HK-2 (cell line): ENCODE results near the gene PSMB11.

Source experiments
- DNase-seq: peaks from one replicate; pipeline ENCODE4 v3.0.0-alpha.2; 2018; ENCODE audit not compliant: unreplicated experiment

The PSMB11 gene

DNA sequence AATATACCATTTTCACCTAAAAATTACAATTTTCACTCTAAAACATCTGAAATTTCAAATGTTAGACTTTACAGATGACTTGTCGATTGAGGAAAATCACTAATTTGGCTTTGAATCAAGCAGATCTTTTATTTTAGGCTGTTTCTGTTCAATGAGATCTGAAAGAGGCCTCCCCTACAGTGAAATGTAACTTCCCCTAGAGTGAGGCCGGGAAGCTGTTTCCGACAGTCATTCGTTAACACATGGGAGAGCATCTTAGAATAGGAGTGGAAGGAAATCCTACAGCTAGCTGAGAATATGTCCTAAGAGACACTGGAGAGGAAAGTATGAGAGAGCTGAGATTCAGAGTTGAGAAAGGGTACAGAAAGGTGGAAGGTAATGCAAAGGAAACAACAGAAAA, 26.4 kb upstream of the PSMB11 start:
- DNase-seq: no peak

DNA sequence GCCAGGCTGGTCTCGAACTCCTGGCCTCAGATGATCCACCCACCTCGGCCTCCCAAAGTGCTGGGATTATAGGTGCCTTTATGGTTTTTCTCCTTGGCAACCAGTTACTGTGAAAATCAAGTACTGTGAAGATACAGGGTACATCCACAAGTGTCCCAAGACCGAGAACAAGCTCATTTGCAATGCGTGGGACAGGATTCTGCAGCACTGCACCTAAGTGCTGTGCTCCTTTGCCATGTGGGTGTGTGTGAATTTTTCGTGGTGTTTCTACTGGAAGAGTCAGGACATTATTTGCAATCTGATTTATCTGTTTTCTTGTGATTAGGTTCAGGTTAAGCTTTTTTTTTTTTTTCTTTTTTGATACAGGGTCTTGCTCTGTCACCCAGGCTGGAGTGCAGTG, 24.9 kb upstream of the PSMB11 start:
- no peak for DNase-seq

DNA sequence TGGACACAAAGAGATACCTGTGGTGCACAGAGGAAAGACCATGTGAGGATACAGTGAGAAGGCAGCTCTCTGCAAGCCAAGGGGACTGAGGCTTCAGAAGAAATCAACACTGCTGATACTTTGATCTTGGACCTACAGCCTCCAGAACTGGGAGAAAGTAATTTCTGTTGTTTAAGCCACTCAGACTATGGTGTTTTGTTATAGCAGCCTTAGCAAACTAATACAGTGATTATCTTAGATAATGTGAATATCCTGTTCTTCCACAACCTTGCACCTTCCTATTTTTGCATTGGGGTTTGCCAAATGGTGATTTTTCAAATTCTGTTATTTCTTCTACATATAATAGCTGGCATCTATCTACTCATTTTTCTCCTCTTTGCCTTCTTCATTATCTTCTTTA, 23.9 kb upstream of the PSMB11 start:
- DNase-seq: no peak

DNA sequence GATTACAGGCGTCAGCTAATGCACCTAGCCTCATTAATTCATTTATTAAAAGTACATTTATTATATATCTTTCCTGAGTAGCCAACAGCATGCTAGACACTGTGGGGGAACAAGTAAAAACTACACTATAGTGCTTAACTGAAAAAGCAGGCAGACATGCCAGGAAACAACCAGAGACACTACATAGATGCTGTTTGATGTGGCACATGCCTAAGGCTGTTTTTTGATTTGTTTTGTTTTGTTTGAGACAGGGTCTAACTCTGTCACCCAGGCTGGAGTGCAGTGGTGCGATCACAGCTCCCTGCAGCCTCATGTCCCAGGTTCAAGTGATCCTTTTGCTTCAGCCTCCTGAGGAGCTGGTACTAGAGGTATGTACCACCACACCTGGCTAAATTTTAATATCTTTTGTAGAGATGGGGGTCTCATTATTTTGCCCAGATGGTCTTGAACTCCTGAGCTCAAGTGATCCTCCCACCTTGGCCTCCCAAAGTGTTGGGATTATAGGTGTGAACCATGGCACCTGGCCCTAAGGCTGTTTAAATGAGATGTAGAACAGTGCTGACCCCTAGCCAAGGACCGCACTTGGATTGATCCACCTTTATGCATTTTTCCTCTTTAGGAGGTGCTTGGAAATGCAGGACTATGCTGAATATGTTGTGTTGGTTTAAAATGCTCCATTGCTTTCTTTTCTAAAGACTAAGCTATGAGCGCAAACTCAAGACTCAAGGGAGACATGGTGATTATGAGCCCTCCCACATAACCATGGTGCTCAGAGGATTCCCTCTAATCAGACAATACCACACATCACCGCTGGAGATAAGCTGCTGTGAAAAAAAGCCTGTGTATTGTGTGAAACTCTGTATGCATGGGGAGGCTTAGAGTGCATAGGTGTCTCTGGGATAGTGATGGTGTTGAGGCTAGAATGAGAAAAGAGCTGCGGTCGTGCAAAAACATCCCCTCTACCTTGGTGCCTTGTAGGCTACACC, 21.6 kb upstream of the PSMB11 start:
- DNase-seq: no peak

DNA sequence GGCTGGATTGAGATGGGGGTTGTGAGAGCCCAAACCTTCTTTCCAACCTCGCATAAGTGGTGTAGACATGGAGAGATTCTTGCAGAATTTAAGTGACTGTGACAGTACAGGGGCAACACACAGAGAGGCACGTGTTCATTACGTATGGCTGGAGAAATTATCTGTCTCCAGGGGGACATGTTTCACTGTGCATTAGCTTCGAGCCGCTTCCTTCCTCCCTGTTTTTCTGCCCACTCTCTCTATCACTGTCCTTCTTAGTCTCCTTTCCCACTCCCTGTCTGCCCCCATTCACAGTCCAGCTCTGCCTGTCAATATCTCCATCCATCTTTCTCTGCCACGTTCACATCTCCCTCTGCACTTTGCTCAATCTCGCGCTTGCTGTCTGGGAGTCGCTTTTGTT, 20.6 kb upstream of the PSMB11 start:
- no peak for DNase-seq

DNA sequence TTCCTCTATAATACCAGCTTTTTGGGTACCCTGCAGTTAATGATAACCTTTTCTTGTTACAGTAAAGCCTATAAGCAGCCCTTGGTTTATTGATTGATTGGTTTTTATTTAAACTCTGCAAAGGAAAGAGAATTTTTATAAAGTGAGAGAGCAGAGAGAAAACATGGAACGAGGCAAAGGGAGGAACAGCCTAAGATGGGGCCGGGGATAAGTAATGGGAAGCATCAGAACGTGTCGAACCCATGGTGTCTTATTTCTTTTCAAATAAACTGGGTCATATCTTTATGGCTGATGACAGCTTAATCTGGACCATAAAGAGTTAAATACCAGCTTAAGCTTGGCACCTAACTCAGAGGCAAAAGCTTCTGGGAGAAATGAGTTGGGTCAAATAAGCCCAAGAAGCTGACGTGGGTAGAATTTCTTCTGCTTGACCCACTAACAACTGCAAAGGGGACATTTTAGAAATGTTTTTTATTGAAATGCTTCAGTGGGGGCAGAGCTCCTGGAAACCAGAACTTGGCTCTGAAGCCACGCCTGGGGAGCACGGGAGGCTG, 20.0 kb upstream of the PSMB11 start:
- DNase-seq: no peak

DNA sequence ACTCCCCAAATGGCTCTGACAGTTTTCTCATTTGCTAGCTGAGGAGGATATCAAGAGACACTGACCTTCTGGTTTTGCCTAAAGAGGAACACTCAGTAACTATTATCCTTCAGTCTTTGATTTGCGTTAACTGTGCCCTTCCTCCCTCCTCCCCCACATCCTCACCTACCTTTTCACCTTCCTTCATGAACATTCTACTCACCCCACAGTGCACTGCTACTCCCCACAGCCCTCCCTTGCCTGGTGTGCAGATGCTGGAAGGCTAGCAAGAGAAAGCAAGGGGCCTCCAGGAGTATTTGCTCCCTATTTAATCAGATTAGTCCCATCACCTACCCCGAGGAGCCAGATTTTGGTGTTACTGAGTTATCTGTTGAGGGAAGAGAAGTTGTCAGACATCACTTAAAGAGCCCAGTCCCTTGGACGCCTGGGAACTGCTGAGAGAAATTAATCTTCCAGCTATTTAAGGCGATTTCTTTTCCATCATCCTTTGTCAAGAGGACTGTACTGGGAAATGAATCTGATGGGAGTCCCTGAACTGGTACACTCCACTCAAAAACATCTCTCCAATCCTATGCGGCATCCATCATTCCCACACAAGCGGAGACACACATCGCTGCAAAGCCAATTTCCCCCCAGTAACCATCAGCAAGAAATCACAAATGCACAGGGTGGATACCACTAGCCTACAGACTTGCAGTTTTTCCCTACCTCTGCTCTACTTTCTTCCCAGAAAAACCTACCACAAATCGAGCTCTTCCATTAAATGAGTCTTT, 18.8 kb upstream of the PSMB11 start:
- no peak for DNase-seq

DNA sequence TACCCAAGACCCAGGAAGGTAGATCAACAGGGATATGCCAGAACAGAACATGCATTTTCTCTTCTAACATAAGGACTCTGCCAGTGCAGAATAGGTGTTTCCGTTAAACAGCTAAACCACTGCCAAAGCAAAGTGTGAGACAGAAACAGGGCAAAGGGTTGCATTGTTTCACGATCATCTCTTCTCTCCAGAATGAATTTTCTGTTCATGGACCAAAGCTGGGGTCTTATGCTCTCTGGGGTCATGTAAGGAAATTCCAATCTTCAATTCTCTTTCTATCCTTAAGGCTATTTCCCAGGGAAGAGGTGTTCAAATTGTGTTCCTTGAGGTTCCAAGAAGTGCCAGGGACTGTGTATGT, 18.2 kb upstream of the PSMB11 start:
- DNase-seq: no peak

DNA sequence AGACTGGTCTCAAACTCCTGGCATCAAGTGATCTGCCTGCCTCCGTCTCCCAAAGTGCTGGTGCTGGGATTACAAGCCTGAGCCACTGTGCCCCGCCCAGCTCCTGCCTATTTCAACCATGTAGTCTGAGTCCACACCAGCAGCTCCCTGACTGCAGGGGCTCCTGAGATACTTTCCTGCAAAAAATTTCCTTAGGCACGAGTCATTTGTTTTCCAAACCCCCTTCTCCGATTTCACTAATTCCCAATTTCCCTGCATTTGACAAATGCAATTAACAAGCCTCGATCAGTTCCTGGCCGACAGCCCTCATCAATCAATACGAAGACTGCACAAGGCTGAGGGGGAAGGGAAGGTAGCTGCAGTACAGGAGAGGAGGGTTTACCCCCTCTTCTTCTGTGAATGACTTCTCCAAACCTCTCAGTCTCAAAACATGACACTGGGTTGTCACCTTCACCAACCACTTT, 17.4 kb upstream of the PSMB11 start:
- no peak for DNase-seq

DNA sequence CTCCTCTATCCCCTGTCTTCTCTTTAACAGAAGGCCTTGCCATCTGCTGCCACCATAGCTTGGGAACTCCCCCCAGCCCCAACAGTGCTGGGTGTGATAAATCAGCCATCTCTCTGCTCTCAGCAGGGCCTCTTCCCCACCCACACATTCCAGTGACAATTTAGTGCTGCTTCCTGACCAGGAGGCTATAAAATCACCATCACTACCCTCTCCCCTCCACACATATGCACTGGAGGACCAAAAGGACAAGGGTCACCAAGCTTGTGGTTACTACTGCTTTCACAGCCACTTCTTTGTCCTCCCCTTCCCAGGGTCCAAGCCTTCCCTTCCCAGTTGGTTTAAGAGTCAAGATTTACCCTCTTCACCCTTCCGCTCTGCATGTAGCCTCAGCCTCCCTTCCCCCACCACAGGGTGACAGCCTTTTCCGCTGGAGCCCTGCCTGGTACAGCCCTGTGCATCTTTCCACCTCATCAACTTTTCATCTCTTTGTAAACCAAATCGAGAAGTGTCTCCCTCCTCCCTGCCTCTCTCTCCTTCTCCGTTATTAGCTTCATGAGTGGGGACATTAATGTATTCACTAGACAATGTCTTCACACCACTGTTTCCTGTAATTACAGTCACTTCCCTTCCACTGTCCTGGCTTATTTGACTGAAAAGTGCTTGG, 16.7 kb upstream of the PSMB11 start:
- DNase-seq: no peak

DNA sequence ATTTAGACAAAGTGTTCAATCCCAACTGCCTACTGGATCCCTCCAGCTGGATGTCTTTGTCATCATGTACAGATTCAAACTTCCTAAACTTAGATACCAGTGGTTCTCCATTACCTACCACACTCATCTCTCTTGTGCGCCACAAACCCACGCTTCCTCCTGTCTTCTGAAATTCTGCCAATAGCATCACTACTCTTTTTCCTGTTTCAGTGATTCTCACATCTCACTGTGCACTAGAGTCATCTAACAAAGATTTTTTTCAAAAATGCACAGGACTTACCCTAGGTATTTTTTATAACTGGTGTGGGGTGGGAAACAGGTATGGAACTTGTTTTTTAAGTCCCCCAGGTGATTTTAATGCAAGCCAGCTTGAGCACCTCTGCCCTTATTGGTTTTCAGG, 13.2 kb upstream of the PSMB11 start:
- DNase-seq: no peak

DNA sequence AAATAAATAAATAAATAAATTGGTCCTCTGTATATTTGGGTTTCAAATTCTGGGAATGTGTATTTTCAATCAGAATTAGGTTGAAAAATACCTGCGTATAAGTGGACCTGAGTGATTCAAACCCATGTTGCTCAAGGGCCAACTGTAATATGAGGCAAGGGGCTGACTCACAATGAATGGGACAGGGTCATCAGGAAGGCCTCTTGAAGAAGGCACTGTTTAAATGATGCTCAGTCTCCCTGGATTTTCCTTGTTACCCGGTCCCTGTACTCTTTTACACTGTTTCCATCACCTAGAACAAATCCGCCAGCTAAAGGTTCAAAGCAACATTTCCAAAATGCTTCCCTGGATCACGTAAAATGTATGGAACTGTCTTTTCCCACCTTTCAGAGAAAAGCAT, 11.1 kb upstream of the PSMB11 start:
- no peak for DNase-seq

DNA sequence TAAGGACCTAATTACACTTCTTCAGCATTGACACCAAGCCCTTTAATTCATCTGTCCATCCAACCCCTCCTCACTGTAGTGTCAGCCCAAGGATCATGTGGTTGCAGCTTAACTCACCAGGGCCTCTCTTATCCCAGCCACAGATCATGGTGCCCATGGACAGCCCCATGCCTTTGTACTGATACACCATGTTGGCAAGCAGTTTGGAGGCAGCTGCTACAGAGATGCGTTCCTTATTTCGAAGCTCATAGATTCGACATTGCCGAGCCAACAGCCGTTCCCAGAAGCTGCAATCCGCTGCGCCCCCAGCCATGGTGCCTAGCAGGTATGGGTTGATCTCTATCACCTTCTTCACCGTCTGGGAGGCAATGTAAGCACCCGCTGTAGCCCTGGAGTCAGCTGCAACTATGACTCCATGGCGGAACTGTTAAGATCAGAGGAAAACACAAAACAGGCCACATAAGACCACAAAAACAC, 8.7 kb upstream of the PSMB11 start:
- no peak for DNase-seq

DNA sequence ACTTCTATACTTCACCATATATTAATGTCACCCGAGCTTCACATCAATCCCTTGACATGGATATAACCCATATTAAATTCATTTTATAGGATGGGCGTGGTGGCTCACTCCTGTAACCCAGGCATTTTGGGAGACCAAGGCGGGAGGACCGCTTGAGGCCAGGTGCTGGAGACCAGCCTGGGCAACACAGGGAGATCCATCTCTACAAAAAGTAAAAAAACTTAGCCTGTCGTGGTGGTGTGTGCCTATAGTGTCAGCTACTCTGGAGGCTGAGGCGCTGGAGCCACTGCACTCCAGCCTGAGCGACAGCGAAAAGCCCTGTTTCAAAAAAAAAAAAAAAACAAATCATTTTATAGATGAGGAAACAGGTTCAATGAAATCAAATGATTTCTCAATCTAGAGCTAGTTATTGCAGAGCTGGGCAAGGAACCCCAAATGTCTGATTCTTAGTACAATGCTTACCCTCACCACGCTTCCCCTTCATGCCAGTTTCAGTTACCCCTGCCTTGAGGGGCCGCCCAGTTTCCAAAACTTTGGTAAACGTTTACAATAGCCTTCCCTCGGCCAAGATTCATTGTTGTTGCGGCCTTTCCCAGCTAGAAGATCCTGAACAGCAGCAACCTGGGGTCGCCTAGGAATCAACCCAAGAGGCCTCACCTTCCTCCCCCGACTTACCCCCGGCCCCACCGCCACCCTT, 8.1 kb upstream of the PSMB11 start:
- no peak for DNase-seq

DNA sequence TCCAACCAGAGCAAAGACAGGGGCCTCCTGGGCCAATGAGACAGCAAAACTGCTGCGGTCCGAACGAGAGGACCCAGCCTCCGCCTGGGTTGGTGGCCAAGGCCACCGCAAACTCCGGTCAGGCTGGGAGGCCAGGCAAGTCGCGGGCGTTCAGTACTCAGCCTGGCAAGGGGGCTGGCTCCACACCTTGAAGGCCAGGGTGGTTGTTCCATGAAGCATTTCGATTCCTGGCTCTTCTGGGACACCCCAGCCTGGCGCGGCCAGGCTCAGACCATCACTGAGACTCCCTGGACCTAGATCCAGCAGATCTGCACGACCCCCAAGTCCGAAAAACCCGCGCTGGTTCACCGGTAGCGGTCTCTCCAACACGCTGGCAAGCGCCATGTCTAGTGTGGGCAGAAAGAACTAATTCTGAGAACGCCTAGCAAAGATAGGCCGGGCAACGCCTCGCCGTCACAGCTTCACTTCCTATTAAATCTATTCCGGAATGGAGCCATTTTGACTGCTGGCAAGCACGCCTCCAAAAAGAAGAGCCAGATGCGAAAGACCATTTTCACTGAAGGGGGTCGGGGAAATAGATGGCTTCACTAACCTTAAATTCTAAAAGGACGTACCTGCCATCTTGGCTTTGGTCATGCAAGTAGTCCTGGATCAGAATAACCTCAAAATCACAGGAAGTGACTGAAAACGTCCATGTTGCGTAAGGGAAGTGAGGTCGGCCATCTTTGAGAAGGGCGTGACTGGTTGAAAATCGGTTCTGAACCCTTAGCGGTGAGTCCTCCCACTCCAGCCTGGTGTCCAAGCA, 7.3 kb upstream of the PSMB11 start, which contains the start of gene PSMB5:
PSMB5 (minus strand) TSS at position 403 of the 805 bp plus-strand sequence; CDS start at position 384, 19 bp downstream.
- DNase-seq: peak; percentile 84

DNA sequence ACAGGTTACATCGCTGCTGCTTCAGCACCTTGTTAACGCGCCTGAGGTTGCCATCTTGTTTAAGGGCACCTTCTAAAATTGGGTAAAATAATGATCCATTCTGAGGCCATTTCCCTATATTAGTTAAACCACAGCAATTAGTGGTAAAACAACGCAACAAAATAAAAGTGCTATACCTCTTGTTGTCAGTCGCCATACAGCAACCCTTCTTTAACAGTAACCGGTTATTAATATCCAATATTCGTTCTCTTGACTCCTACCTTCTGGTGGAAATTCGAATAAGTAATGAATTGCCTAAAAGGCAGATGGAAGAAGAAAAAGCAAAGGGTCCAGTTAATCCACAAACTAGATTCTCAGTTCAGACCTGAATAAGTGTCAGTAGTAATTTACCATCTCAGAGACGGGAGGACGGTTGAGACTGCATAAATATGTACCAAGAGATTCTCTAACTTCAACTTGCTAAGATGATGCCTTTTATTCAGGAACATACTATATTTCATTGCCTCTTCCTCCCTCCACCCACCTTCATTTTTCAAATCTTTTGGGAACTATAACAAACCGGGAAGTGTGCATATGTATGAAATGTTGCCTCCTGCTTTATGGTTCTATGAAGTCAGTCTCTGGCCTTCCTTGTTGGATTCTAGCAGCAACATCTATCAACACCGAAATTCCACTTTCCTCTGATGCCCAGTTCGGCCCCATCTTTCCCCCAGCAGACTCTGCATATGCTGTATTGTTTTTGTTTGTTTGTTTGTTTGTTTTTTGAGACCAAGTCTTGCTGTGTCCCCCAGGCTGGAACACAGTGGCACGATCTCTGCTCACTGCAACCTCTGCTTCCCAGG, 6.5 kb upstream of the PSMB11 start:
- DNase-seq: no peak

DNA sequence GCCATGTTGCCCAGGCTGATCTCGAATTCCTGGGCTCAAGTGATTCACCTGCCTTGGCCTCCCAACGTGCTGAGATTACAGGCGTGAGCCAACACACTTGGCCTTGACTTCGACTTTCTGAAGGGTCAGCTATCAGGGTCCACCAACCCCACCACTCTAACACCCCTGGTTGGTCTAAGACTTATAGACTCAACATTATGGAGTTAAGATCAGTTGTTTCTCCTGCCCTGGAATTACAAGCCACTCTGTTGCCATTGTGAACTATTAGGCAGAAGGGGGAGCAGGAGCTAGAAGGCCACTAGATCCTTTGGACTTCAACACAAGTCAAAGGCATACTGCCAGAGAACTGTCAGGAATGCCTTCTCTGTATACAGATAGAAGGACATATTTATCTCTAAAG, 1.9 kb upstream of the PSMB11 start:
- no peak for DNase-seq

DNA sequence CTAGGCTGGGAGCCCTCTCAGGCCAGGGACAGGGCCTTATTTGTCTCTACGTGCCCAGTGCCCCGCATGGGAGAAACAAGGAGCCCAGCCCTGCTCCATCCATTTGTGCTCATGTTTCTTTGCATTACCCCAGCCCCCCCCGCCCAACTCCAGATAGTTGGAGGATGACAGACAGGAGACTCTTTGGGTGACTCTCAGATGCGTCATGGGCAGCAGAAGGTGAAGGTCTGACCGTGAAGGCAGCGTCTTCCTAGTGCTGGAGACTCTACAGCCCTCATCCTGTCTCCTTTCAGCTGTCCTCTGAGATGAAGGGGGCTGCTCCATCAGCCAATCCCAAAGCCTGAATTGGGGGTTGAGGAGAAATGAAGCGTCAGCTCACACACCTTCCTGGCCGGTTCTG, 283 bp upstream of the PSMB11 start:
- DNase-seq: no peak

DNA sequence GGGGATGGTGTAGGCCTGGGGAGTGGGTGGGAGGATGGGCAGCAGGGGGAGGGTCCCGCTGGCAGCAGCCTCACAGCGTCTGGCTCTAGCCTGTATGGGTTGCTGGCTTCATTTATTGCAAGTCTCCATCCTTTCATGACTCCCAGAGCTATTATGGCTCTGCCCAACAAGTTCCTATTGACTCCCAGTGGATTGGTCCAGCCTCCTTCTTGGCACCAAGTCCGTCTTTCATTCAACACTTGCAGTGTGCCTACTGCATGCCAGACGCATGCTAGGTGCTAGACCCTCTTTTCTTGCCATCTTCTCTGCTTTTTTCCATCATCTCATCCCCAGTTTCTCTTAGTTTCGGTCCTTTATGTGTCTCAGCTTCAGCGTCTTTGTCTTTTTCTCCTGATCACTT, 1.1 kb downstream of the PSMB11 start:
- no peak for DNase-seq
